Stimulated activated CD4-positive, alpha-beta T cell treated with anti-CD3 and anti-CD28 coated beads, TNF-alpha, amount 100 ng/mL, for 1 hour (primary cell): ENCODE results near the gene THG1L.

ENCODE experiments used
- DNase-seq, 3 donors: peaks; one replicate each; pipeline ENCODE4 v3.0.0-alpha.2; 2020; ENCODE audit warnings: low read depth in 3 of 3, low spot score in 1 of 3

THG1L gene

DNA sequence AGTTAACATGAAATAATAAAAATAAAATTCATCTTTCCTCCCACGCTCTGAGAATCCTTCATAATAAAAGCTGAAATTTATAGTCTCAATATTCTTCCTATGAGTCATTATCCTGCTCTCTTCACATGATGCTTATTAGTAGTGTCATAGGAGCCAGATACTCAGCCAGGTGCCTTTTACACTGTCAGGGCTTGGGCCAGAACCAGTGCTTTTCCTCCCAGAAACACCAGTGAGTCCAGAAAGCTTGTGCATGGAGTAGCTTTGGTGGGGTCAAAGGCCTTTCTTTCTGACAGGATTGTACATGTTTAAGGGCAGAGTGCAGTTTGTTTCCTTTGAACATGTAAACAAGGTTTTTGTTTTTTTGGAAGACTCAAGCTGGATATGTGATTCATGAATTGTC is 19.1 kb downstream of the THG1L start:
- DNase-seq: no peak

DNA sequence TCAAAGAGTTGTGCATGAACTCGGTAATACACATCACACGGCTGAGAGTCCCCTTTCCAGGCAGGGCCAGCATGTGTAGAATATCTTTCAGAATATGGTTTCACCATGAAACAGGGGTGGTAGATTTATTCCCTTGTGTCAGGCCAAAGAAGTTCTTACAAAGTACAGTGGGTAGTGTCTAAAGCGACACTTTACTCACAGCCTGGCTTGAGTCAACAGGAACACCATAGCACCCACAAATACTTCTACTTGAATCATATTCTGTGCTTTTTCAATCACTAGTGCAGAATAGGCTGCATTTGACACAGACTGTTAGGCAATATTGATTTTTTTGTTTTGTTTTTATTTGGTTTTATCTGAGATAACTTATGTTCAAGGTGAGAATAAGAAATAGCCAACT is 24.9 kb downstream of the THG1L start:
- DNase-seq: no peak

DNA sequence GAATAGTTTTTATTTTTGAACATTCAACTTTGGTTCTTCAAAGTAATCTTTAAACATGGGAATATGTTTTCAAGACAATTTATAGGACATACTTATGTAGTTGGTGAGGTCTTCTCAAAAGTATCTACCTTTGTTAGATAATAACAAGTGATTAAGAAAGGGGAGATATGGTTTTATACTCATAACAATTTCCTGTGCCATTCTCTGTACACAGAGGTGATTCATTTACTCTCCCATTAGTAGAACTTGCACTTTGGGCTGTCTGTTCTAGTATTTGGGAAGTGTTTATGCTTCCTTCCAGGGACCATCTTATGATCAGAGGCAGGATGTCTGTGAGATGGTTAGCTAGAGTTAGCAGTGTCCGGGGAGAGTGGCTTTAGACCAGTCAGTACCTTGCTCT is 27.5 kb downstream of the THG1L start:
- no peak for DNase-seq

DNA sequence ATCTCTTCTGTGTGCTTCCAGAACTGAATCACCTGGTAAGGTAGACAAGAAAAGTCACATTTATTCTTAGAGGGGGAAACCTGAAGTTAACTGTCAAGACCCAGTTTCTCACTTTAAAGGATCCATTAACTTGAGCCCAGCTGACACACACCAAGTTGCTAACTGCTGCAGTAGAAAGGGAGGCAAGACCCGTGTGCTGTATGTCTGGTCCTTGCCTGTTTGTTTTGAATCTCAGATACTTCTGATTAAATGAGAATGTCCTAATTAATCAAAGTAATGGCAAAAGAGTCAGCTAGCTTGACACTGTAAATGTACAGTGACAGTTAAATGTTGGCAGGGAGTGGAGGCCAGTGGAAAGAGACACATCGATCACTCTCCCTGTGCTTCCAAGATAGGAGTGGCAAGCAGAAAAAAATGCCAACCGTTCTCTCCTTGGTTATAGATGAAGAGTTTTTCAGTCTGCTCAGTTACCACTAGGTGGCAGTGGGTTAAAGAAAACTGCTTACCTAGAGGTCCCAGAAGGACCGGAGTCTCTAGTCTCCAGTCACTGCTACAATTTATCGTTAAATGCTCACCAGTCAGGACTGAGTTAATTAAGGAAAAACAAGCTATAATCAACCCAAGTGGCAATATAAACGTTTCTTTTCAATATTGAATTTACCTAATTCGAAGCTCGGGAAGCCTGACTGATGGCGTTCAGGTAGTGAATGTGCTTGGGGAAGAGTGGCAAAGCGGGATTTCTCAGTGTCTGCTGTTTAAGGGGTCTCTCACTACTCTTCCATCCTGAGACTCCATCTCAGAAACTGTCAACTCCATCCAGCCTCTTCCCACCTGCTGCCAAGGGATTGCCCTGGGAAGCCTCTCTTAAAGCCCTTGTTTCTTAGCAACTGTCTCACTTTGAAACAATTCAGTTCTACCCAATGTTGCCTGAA is 30.7 kb downstream of the THG1L start:
- no peak for DNase-seq

DNA sequence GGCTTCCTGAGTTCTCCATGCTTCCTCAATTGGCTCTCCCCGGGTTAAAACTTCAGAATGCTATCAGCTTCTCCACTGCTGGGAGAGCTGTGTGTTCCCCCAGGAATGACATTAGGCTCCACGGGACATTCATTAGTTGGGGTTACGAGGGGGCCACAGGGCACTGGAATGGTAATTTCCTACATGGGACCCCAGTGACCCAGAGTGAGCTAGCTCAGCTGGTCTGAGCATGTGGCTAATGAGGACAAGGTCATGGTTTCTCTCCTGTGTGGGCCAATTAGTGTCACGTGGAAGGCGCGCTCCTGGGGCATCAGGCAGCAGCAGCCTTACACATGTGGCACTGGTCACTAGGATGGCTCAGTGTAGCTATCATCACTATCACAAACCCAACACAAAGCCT is 33.3 kb downstream of the THG1L start:
- DNase-seq: no peak

DNA sequence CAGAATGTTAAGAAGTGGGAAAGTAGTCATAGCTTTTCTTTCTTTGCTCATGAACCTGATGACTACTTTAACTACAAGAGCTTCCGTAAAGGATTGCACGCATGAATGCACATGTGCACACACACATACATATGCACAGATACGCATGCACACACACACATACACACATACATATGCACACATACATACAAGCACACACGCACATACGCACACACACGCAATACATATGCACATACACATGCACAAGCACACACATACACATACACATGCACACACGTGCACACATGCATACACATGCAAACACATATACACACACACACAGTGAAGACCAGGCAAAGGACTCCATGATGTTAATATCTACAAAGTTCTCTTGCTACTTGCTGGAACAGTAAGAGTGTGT is 35.2 kb downstream of the THG1L start:
- no peak for DNase-seq

DNA sequence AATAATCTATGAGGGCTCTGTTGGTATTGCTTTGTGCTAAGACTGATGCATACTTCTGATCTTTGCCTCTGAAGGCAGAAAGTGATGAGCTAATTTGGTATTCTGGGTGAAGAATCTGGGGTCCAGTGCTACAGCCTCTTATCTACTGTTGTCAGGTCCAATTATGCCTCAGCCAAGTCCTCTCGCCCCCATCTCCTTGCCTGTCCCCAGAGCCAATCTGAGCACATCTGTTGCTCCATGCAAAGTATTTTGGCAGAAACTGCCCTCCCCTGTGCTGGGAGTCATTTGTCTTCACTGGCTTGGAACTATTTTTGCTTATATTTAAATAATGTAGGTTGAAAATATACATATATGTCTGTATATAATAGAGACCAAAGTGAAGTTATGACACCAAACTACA is 35.7 kb downstream of the THG1L start:
- no peak for DNase-seq

DNA sequence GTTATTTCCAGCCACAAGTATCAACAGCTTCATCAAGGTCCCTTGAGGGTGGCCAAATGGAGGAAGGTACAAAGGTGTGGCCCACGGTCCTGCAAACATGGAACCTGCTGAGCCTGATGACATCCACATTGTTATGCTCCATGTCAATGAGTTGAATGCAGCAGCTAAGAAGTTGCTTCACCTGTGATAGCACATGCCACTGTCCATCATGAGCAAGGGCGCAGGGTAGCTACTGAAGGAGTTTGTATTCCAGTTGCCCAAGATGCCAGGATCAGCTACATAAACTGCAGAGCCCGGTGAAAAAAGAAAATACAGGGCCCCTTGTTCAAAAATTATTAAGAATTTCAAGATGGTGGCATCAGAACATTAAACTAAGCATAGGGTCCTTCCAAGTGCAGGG is 36.5 kb downstream of the THG1L start:
- no peak for DNase-seq

DNA sequence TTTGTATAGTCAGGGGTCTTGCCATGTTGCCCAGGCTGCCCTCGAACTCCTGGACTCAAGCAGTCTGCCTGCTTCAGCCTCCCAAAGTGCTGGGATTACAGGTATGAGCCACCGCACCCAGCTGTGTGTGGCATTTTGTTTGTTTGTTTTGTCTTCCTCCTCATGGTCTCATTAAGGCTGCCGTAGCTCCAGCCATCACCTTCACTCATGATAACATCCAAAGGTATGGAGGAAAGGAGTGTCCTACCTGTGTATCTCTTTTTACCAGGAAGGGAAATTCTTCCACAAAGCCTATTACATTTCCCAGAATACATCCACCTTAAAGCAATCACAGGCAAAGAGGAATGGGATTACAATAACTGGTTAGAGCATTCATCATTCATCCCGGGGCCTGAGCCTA is 39.4 kb downstream of the THG1L start:
- DNase-seq: no peak

DNA sequence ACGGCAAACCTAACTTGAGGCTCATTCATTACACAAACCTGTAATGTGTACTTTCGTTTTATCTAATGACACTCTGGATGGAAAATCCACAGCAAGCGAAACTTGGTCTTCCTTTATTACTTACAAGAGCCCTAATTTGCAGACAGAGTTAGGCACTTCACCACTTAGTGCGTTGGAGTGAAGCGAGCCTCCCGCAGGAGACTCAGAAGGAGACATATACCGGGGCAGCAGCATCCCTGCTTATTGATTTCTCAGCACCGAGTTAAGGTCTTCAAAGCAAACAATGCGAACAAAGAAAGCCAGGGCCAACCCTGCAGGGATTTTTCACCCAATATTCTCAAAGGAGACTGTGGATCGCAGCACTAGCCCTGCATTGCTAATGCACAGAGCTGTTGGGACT is 40.9 kb downstream of the THG1L start:
- DNase-seq: no peak

DNA sequence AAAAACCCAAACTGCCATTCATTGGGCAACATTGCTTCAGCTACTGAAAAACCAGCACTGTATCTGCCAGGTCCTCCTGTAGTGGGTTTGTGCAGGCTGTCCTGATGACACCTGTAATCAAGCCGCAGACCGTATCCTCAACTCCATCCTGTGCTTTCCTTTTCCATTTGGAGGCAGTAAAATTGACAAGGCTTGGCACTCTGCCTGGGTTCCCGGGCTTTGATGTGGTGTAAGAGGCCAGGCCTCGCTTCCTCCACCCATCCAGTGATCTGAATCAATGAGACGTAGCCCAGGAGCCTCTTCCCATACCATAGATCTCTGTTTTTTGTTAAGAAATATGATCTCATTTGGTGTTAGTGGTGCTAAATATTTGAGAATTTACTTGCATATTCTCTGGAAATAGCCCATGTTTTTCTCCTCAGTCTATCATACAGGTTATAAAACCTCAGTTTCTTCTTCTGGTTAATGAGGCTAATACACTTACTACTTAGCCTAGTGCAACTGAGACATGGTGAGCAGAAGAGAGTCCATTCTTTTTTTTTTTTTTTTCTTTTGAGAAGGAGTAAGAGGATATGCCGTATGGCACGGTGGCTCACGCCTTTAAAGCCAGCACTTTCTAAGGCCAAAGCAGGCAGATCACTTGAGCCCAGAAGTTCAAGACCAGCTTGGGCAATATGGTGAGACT is 47.0 kb downstream of the THG1L start:
- no peak for DNase-seq

DNA sequence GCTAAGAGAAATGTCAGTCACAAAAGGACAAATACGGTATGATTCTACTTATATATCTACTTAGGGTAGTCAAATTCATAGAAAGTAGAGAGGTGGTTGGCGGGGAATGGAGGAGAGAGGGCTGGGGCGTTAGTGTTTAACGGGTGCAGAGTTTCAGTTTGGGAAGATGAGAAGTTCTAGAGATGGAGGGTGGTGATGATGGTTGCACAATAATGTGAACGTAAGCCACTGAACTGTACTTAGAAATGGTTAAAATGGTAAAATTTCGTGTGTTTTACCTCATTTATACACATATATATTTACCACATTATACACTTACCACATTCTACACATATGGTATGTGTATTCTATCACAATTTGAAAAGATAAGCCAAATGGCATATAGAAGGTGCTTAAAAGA is 48.0 kb downstream of the THG1L start:
- no peak for DNase-seq

DNA sequence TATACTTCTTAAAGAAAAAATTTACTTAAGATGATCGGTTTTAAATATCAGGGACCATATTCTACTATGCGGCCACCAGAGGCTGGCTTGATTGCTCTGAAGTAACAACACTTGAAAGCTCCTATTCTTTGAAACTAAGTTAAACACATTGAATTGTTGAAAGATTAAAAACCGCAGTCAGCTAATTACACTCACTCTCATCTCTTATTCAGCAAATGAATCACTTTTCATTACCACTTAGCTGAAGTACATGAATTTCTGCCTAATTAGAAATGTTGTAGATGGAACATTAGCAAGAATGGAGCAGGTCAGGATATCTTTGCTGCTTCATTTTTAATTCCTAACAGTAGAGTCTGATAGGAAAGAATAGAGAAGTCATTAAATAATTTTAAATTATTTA is 54.6 kb downstream of the THG1L start:
- DNase-seq: no peak
